Neural cell (in vitro differentiated cells): ENCODE results near the gene C6orf120.

ENCODE experiments used
- CTCF ChIP-seq: fragments of 450-650 bp; IDR thresholded peaks from 2 replicates; pipeline ENCODE4 v1.5.1; 2014; ENCODE audit warnings: antibody characterized with exemption, mild to moderate bottlenecking, moderate library complexity; ENCODE audit not compliant: poor library complexity, severe bottlenecking
- RAD21 ChIP-seq: fragments of 450-650 bp; conservative IDR thresholded peaks from 2 replicates; pipeline ENCODE4 v1.6.1; 2014; ENCODE audit warnings: antibody characterized with exemption, mild to moderate bottlenecking, moderate library complexity
- REST ChIP-seq: IDR thresholded peaks from 2 replicates; pipeline ENCODE4 v1.6.1; 2012; ENCODE audit warnings: borderline replicate concordance
- SMC3 ChIP-seq: fragments of 450-650 bp; conservative IDR thresholded peaks from 2 replicates; pipeline ENCODE4 v1.6.1; 2014; ENCODE audit warnings: antibody characterized with exemption, mild to moderate bottlenecking, moderate library complexity; ENCODE audit not compliant: poor library complexity

GRCh38 chr6:169741344-169741743 is 39.4 kb downstream of the C6orf120 start:
- TF ChIP-seq RAD21 (no peak), CTCF (no peak), SMC3 (no peak), REST (no peak)
